22Rv1 (cell line): ENCODE results near the gene APBA2.

Experiments used
- H3K27ac ChIP-seq: fragments of 450-650 bp; 2 replicates; pipeline ENCODE4 v1.5.1; 2017
- CTCF ChIP-seq: fragments of 450-650 bp; IDR thresholded peaks from 2 replicates; pipeline ENCODE4 v1.5.1; 2017; ENCODE audit warnings: mild to moderate bottlenecking
- ZFX ChIP-seq: fragments of 450-650 bp; IDR thresholded peaks from 2 replicates; pipeline ENCODE4 v1.6.1; 2017; ENCODE audit warnings: antibody characterized with exemption, borderline replicate concordance

Gene APBA2

GRCh38 chr15:28957606-28958498 is 72.1 kb downstream of the APBA2 start:
- TF ChIP-seq ZFX (no peak), CTCF (no peak)
- no peak overlapping the region for H3K27ac ChIP-seq

- no peak overlapping the region for H3K27ac ChIP-seq
- TF ChIP-seq CTCF (no peak), ZFX (no peak)
Observed at GRCh38 chr15:28959326-28959725, 73.6 kb downstream of the APBA2 start.

GRCh38 chr15:28960979-28961378 is 75.2 kb downstream of the APBA2 start:
- H3K27ac ChIP-seq, result no peak overlapping the region
- TF ChIP-seq ZFX (no peak), CTCF (no peak)

- H3K27ac ChIP-seq, result no peak overlapping the region
- TF ChIP-seq CTCF (no peak), ZFX (no peak)
Observed at GRCh38 chr15:28961391-28961790, 75.6 kb downstream of the APBA2 start.

- no peak overlapping the region for H3K27ac ChIP-seq
- TF ChIP-seq ZFX (no peak), CTCF (no peak)
Observed at GRCh38 chr15:28962851-28963710, 77.3 kb downstream of the APBA2 start.

- H3K27ac ChIP-seq, result no peak overlapping the region
- TF ChIP-seq CTCF (no peak), ZFX (no peak)
Observed at GRCh38 chr15:28963711-28964081, 77.9 kb downstream of the APBA2 start.

GRCh38 chr15:28964098-28964497 is 78.3 kb downstream of the APBA2 start:
- H3K27ac ChIP-seq, result no peak overlapping the region

More at GRCh38 chr15:28964098-28964497, 78.3 kb downstream of the APBA2 start:
- TF ChIP-seq CTCF, result no peak
- TF ChIP-seq ZFX, result no peak
